Esophagus muscularis mucosa (tissue), 4 donors: Measurements from ENCODE around the gene EPHB1. TPM values are rescaled to one million over a fixed set of nuclear protein-coding genes. Genes with fewer than 3 reads are reported as not detected.

Experiments
- DNase-seq: peaks from one replicate; pipeline ENCODE4 v3.0.0-alpha.2; 2017; ENCODE audit errors: extremely low spot score
- H3K27ac ChIP-seq, 4 donors: fragments of 200-600 bp; sonication (generic); replicated peaks in 1 of 4; 1 replicate in 3 of 4; 2 replicates in 1 of 4; pipeline ENCODE4 v1.5.1; 2016 to 2019; ENCODE audit warnings: mild to moderate bottlenecking in 1 of 4
- H3K27me3 ChIP-seq, 4 donors: fragments of 200-600 bp; sonication (generic); one replicate each; pipeline versions ENCODE4 v1.5.1 to v1.6.0; 2016 to 2019
- H3K36me3 ChIP-seq, 4 donors: fragments of 200-600 bp; sonication (generic); one replicate each; pipeline ENCODE4 v1.5.1; 2016 to 2019
- H3K4me1 ChIP-seq, 4 donors: fragments of 200-600 bp; sonication (generic); one replicate each; pipeline ENCODE4 v1.5.1; 2016 to 2019
- H3K4me3 ChIP-seq, 4 donors: fragments of 200-600 bp; sonication (generic); 1 replicate in 2 of 4; 2 replicates in 2 of 4; pipeline ENCODE4 v1.5.1; 2016 to 2019; ENCODE audit warnings: mild to moderate bottlenecking in 4 of 4, moderate library complexity in 1 of 4
- H3K9me3 ChIP-seq, 4 donors: fragments of 200-600 bp; sonication (generic); 1 replicate in 3 of 4; 2 replicates in 1 of 4; pipeline ENCODE4 v1.5.1; 2016 to 2019
- EP300 ChIP-seq: sonication (generic); formaldehyde crosslinking; IDR thresholded peaks from one replicate; pipeline ENCODE4 v1.6.1; 2017; ENCODE audit warnings: antibody characterized with exemption
- POLR2A ChIP-seq: fragments of 450-650 bp; IDR thresholded peaks from one replicate; pipeline ENCODE4 v1.6.1; 2017; ENCODE audit warnings: antibody characterized with exemption, moderate library complexity, mild to moderate bottlenecking, low read depth
- POLR2AphosphoS5 ChIP-seq, 2 donors: sonication (generic); formaldehyde crosslinking; IDR thresholded peaks; one replicate each; pipeline ENCODE4 v1.6.1; 2017; ENCODE audit warnings: antibody characterized with exemption in 2 of 2
- WGBS: methylation state at CpG from one replicate; pipeline ENCODE4 v1.1.5; 2018; 5-methylcytosine and 5-hydroxymethylcytosine counted together
- intact Hi-C: fragments of 100-400 bp; cut with DNase I; formaldehyde crosslinking; loops from one replicate; pipeline ENCODE4 v1.15.1; 2023
- total RNA-seq, 4 donors: library from RNA; depleted of rRNA; stranded (reverse); fragments of >200 nt; gene quantifications; one replicate each; pipeline versions ENCODE4 v1.1.0 to v1.2.1, GENCODE V29; 2016
- TF ChIP-seq, protein P1 (sequence below), 3 experiments: fragments of 200-600 bp in 2 of 3; fragments of 450-650 bp in 1 of 3; sonication (generic) in 2 of 3; IDR thresholded peaks; one replicate each; pipeline ENCODE4 v1.5.1; 2017 to 2019; ENCODE audit warnings: antibody characterized with exemption in 3 of 3, mild to moderate bottlenecking in 2 of 3, moderate library complexity in 1 of 3

Gene EPHB1
- total RNA-seq, 4 donors from 2014 or later, result under 0.01 to 6.1 (median 2.8) TPM

DNA sequence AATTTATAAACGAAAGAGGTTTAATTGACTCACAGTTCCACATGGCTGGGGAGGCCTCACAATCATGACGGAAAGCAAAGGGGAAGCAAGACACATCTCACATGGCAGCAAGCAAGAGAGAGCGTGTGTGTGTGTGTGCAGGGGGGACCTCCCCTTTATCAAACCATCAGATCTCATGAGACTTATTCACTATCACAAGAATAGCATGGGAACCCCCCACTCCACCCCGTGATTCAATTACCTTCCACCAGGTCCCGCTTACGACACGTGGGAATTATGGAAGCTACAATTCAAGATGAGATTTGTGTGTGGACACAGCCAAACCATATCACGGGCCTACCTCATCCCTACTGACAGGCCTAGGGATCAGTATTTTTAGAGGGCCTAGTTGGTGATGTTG lies 3.1 kb upstream of the EPHB1 start:
- intact Hi-C loops, result loop anchor here (5.0 kb wide), 2 partner anchors 710 to 1105 kb away; no protein-coding TSS in a partner anchor
- Histone ChIP-seq H3K4me3 (no peak overlapping the region), H3K9me3 (no peaks in the 10 kb centered on the region), H3K27ac (no peak overlapping the region), H3K36me3 (no peaks in the 10 kb centered on the region), H3K27me3 (peaks cover 0 to 15% (median 2%) of the 10 kb centered on the region in 4 donors), H3K4me1 (peaks cover 16 to 25% (median 24%) of the 10 kb centered on the region in 4 donors)
- TF ChIP-seq, protein P1, sequence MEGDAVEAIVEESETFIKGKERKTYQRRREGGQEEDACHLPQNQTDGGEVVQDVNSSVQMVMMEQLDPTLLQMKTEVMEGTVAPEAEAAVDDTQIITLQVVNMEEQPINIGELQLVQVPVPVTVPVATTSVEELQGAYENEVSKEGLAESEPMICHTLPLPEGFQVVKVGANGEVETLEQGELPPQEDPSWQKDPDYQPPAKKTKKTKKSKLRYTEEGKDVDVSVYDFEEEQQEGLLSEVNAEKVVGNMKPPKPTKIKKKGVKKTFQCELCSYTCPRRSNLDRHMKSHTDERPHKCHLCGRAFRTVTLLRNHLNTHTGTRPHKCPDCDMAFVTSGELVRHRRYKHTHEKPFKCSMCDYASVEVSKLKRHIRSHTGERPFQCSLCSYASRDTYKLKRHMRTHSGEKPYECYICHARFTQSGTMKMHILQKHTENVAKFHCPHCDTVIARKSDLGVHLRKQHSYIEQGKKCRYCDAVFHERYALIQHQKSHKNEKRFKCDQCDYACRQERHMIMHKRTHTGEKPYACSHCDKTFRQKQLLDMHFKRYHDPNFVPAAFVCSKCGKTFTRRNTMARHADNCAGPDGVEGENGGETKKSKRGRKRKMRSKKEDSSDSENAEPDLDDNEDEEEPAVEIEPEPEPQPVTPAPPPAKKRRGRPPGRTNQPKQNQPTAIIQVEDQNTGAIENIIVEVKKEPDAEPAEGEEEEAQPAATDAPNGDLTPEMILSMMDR (IDR thresholded peaks at IDR 0.05), result no peak
- TF ChIP-seq POLR2AphosphoS5 (IDR thresholded peaks at IDR 0.05) (no peak), POLR2A (no peak), EP300 (no peak)
- peak; percentile 64 for DNase-seq
- WGBS, result 93% methylated on average over 8 of the region's 8 CpGs

DNA sequence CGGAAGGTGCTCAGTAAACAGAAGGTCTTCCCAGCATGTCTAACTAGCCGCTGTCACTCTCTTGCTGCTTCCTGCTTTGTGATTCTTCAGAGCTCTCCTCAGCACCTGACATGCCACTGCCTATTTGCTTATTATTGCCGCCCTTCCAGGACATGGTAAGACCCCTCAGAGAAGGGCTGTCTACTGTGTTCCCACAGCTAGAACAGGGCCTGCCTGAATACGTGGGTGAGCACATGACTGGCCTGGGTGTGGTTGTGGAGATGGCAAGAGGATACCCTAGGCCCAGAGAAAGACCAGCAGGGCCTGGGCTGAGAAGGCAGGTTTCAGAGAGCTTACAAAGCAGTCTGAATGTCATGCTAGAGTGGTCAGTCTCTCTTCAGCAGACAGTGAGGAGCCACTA lies 2.4 kb upstream of the EPHB1 start:
- H3K4me1 ChIP-seq, result peaks cover 19 to 32% (median 30%) of the 10 kb centered on the region in 4 donors
- no peak for TF ChIP-seq POLR2AphosphoS5 (IDR thresholded peaks at IDR 0.05)
- TF ChIP-seq, protein P1 (IDR thresholded peaks at IDR 0.05), result no peak
- TF ChIP-seq POLR2A, result no peak
- no peak for TF ChIP-seq EP300
- no peak overlapping the region for H3K4me3 ChIP-seq
- DNase-seq, result no peak
- H3K36me3 ChIP-seq, result no peaks in the 10 kb centered on the region
- H3K27ac ChIP-seq, result no peak overlapping the region
- intact Hi-C loops, result loop anchor here (5.0 kb wide), 2 partner anchors 710 to 1105 kb away; no protein-coding TSS in a partner anchor
- H3K27me3 ChIP-seq, result peaks cover 0 to 22% (median 4%) of the 10 kb centered on the region in 4 donors
- no peaks in the 10 kb centered on the region for H3K9me3 ChIP-seq
- 91% methylated on average over 4 of the region's 4 CpGs for WGBS

DNA sequence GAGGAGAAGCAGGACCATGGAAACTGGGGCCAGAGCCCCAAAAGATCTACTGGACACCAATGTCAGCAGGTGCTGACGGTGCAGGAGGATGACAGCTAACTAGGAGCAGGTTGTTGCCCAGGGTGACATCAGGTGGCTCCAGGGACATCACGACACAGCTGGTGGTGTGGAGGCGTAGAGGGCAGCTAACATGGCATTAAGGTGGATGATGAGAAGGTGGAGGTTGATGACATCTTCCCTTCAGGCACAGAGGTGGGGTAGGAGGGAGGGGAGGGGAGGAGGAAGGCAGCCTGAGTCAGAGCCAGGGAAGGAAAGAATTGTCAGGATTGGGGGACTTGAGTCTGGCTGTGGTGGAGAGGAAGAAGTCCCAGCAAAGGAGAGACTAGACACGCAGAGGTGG lies 1.5 kb upstream of the EPHB1 start:
- intact Hi-C loops, result loop anchor here (5.0 kb wide), 2 partner anchors 709 to 1104 kb away; no protein-coding TSS in a partner anchor
- peaks cover 19 to 40% (median 32%) of the 10 kb centered on the region in 4 donors for H3K4me1 ChIP-seq
- WGBS, result 86% methylated on average over 4 of the region's 4 CpGs

DNA sequence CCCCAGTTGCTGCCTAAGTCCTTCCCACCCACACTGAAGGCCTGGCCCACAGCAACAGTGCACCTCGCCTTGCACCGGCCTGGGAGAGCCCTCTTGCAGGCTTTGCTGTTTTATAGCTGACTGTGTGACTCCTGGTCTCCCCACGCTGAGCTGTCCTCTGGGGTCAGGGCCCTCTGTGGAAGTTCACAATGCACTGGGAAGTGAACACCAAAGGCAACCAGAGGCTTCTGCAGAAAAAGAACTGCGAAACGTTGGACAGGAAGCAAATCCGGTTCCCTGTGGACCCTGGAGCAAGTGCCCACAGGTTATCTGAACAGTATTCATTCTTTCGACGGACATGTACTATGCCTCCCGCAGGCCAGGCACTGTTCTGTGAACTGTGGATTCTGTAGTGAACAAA lies 737 bp upstream of the EPHB1 start:
- peak; percentile 89 for DNase-seq
- Histone ChIP-seq H3K27ac (no peak overlapping the region), H3K4me3 (no peak overlapping the region), H3K9me3 (no peaks in the 10 kb centered on the region), H3K36me3 (no peaks in the 10 kb centered on the region), H3K4me1 (peaks cover 19 to 48% (median 34%) of the 10 kb centered on the region in 4 donors), H3K27me3 (peaks cover 0 to 35% (median 4%) of the 10 kb centered on the region in 4 donors)
- TF ChIP-seq EP300, result no peak
- TF ChIP-seq POLR2AphosphoS5 (IDR thresholded peaks at IDR 0.05), result no peak
- TF ChIP-seq, protein P1 (IDR thresholded peaks at IDR 0.05), result no peak
- TF ChIP-seq POLR2A, result no peak
- 75% methylated on average over 9 of the region's 9 CpGs for WGBS
- intact Hi-C loops, result loop anchor here (5.0 kb wide), 2 partner anchors 708 to 1103 kb away; no protein-coding TSS in a partner anchor

More for the DNA sequence above, 1.5 kb upstream of the EPHB1 start:
- no peak overlapping the region for H3K27ac ChIP-seq
- H3K9me3 ChIP-seq, result no peaks in the 10 kb centered on the region
- DNase-seq, result no peak
- TF ChIP-seq POLR2A, result no peak
- TF ChIP-seq EP300, result no peak
- TF ChIP-seq, protein P1 (IDR thresholded peaks at IDR 0.05), result no peak
- no peak for TF ChIP-seq POLR2AphosphoS5 (IDR thresholded peaks at IDR 0.05)
- H3K27me3 ChIP-seq, result peaks cover 0 to 31% (median 4%) of the 10 kb centered on the region in 4 donors
- no peak overlapping the region for H3K4me3 ChIP-seq
- no peaks in the 10 kb centered on the region for H3K36me3 ChIP-seq
